Spleen (tissue), 11 donors: ENCODE data around the gene PCDHGA8. TPM values are rescaled to one million over a fixed set of nuclear protein-coding genes. Genes with fewer than 3 reads are reported as not detected.
"Not testable (repeated sequence)": the region's sequence is repeated elsewhere in the genome, so short reads cannot be mapped to it uniquely, and the experiment has no call there.

Source experiments
- DNase-seq: peaks from one replicate; pipeline ENCODE4 v3.0.0-alpha.2; 2020
- H3K27ac ChIP-seq, 8 donors: fragments of 200-600 bp; sonication (generic) in 7 of 8; 1 replicate in 4 of 8; 2 replicates in 4 of 8; pipeline versions ENCODE4 v1.5.0 to v1.8.0; 2016 to 2021; ENCODE audit warnings: inconsistent platforms in 4 of 8, mild to moderate bottlenecking in 4 of 8, moderate library complexity in 1 of 8
- H3K27me3 ChIP-seq, 7 donors: fragments of 200-600 bp; sonication (generic) in 6 of 7; replicated peaks in 1 of 7; 1 replicate in 4 of 7; 2 replicates in 3 of 7; pipeline versions ENCODE4 v1.5.0 to v1.8.0; 2016 to 2021; ENCODE audit warnings: inconsistent platforms in 3 of 7, mild to moderate bottlenecking in 1 of 7
- H3K36me3 ChIP-seq, 6 donors: fragments of 200-600 bp; sonication (generic) in 5 of 6; 1 replicate in 4 of 6; 2 replicates in 2 of 6; pipeline versions ENCODE4 v1.5.0 to v1.8.0; 2016 to 2021; ENCODE audit warnings: inconsistent platforms in 2 of 6
- H3K4me1 ChIP-seq, 6 donors: fragments of 200-600 bp; sonication (generic) in 5 of 6; 1 replicate in 3 of 6; 2 replicates in 3 of 6; pipeline versions ENCODE4 v1.5.0 to v1.8.0; 2016 to 2021; ENCODE audit warnings: inconsistent platforms in 3 of 6
- H3K4me3 ChIP-seq, 8 donors: fragments of 200-600 bp; sonication (generic) in 7 of 8; 1 replicate in 4 of 8; 2 replicates in 4 of 8; pipeline versions ENCODE4 v1.5.0 to v1.8.0; 2016 to 2021; ENCODE audit warnings: inconsistent platforms in 4 of 8, mild to moderate bottlenecking in 4 of 8, moderate library complexity in 2 of 8
- H3K9me3 ChIP-seq, 8 donors: fragments of 200-600 bp; sonication (generic) in 7 of 8; 1 replicate in 4 of 8; 2 replicates in 4 of 8; pipeline versions ENCODE4 v1.5.0 to v1.8.0; 2016 to 2021; ENCODE audit warnings: inconsistent platforms in 4 of 8
- CTCF ChIP-seq, 11 experiments: fragments of 200-600 bp in 7 of 11; fragments of 450-650 bp in 4 of 11; sonication (generic) in 4 of 11; IDR thresholded peaks in 8 of 11; conservative IDR thresholded peaks in 3 of 11; 1 replicate in 7 of 11; 2 replicates in 4 of 11; pipeline versions ENCODE4 v1.4.0 to v1.8.0; 2016 to 2021; ENCODE audit warnings: antibody characterized with exemption in 11 of 11, inconsistent platforms in 4 of 11, mild to moderate bottlenecking in 1 of 11
- POLR2A ChIP-seq, 3 donors: fragments of 450-650 bp; IDR thresholded peaks; one replicate each; pipeline ENCODE4 v1.5.1; 2017; ENCODE audit warnings: antibody characterized with exemption in 3 of 3, mild to moderate bottlenecking in 1 of 3
- POLR2AphosphoS5 ChIP-seq, 3 donors: sonication (generic); formaldehyde crosslinking; IDR thresholded peaks; one replicate each; pipeline ENCODE4 v1.5.1; 2017; ENCODE audit warnings: antibody characterized with exemption in 3 of 3
- WGBS, 5 donors: extraction: QIAGEN DNeasy Blood & Tissue Kit in 3 of 5; methylation state at CpG; one replicate each; pipeline versions ENCODE4 v1.1.5 to v1.1.7; 2013 to 2018; 5-methylcytosine and 5-hydroxymethylcytosine counted together
- intact Hi-C: fragments of 100-400 bp; cut with DNase I; formaldehyde crosslinking; loops from one replicate; pipeline ENCODE4 v1.15.0; 2023; ENCODE audit warnings: low total_unique reads
- polyA plus RNA-seq, 3 donors: library from polyadenylated mRNA; stranded (reverse); fragments of 200-250 nt; gene quantifications; one replicate each; pipeline ENCODE4 v1.2.1, GENCODE V29; 2013
- total RNA-seq, 7 donors: library from RNA; depleted of rRNA in 3 of 7; stranded (reverse); fragments of >200 nt in 3 of 7; fragmentation: NEBNext Ultra II Directional in 4 of 7; extraction: Animal tissue kit (Norgen Biotek cat#: 25700) in 4 of 7; gene quantifications; one replicate each; pipeline versions ENCODE4 v1.1.0 to v1.2.1, GENCODE V29; 2016 to 2021
- donor health status: healthy with polysubstance abuse.
- donor health status: DM: no; HTN: no; CAD: no; lungs with moderate emphysema.
- donor health status: DM: no; HTN: no; CAD: no.
- donor health status: Bipolar disorder and iron deficiency.
- donor health status: healthy.
- donor health status: DM: no; HTN: no; CAD: no.
- donor health status: DM: yes; HTN: yes; CAD: no.

PCDHGA8 gene
- total and polyA plus RNA-seq, 10 donors, result 0.04 to 3.9 (median 1.7) TPM; not detected in 1

DNA sequence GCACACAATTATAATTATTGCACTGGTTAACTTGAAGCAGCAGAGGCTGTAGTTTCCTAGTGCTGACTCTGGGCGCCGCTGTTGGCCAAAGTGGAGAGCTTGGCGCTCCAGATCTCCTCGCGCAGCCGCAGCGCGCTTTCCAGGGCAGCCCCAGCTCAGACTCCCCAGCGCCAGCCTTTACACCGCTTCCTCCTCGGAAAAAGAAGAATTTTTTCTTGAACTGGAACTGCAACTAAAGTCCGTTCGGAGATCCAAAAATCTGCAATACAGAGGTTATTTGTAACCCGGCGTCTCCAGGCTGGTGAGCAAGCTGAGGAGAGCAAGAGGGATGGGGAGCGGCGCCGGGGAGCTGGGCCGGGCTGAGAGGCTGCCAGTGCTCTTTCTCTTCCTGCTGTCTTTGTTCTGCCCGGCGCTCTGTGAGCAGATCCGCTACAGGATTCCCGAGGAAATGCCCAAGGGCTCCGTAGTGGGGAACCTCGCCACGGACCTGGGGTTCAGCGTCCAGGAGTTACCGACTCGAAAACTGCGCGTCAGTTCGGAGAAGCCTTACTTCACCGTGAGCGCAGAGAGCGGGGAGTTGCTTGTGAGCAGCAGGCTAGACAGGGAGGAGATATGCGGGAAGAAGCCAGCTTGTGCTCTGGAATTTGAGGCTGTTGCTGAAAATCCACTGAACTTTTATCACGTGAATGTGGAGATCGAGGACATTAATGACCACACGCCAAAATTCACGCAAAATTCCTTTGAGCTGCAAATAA is 4.7 kb upstream of the PCDHGA8 start, which contains the start of gene PCDHGB4:
Gene PCDHGB4 (plus strand): TSS at position 142 of the 755 bp plus-strand sequence. CDS start 187 bp downstream, at position 329.
- H3K27ac ChIP-seq, H3K36me3 ChIP-seq, intact Hi-C loops, DNase-seq, H3K4me1 ChIP-seq: not testable (repeated sequence)
- TF ChIP-seq CTCF (IDR thresholded peaks at IDR 0.05 in 8 of 11, conservative IDR thresholded peaks at IDR 0.05 in 3 of 11), result peak in 4 of 11 experiments; percentile 19 to 33 (median 26)
- H3K4me3 ChIP-seq, result peak within 1 kb of the TSS in 2 of 8 donors; percentile 2 to 50
- WGBS, 5 donors, result 12 to 20% (median 16%) methylated on average over 19 to 21 of the region's 40 CpGs
- H3K27me3 ChIP-seq, result peaks cover 0 to 96% (median 16%) of the 10 kb centered on the region in 7 donors
- peaks cover 0 to 97% (median 96%) of the 10 kb centered on the region in 8 donors for H3K9me3 ChIP-seq

GRCh38 chr5:141388661-141389060 is 3.8 kb upstream of the PCDHGA8 start:
- no peak overlapping the region for H3K27ac ChIP-seq
- H3K4me1 ChIP-seq, result no peaks in the 10 kb centered on the region
- peaks cover 0 to 10% (median 0%) of the 10 kb centered on the region in 6 donors for H3K36me3 ChIP-seq
- peaks cover 0 to 97% (median 96%) of the 10 kb centered on the region in 8 donors for H3K9me3 ChIP-seq
- no peak overlapping the region for H3K4me3 ChIP-seq
- DNase-seq, result no peak
- intact Hi-C loops, result no loop called here
- WGBS, 5 donors, result 44 to 54% (median 48%) methylated on average over 10 of the region's 10 CpGs
- peaks cover 0 to 96% (median 8%) of the 10 kb centered on the region in 7 donors for H3K27me3 ChIP-seq
- TF ChIP-seq CTCF (IDR thresholded peaks at IDR 0.05 in 8 of 11, conservative IDR thresholded peaks at IDR 0.05 in 3 of 11) (no peak), POLR2A (IDR thresholded peaks at IDR 0.05) (no peak), POLR2AphosphoS5 (IDR thresholded peaks at IDR 0.05) (no peak)

GRCh38 chr5:141389153-141390042 is 3.0 kb upstream of the PCDHGA8 start:
- Histone ChIP-seq H3K4me3 (peak overlapping the region in 1 of 8 donors; percentile 9), H3K4me1 (no peaks in the 10 kb centered on the region), H3K27me3 (peaks cover 0 to 96% (median 7%) of the 10 kb centered on the region in 7 donors), H3K27ac (no peak overlapping the region), H3K9me3 (peaks cover 0 to 97% (median 96%) of the 10 kb centered on the region in 8 donors), H3K36me3 (peaks cover 0 to 10% (median 0%) of the 10 kb centered on the region in 6 donors)
- intact Hi-C loops, result no loop called here
- DNase-seq, result no peak
- no peak for TF ChIP-seq POLR2AphosphoS5 (IDR thresholded peaks at IDR 0.05)
- TF ChIP-seq POLR2A (IDR thresholded peaks at IDR 0.05), result no peak
- TF ChIP-seq CTCF (IDR thresholded peaks at IDR 0.05 in 8 of 11, conservative IDR thresholded peaks at IDR 0.05 in 3 of 11), result no peak
- 41 to 53% (median 47%) methylated on average over 51 to 77 of the region's 77 CpGs for WGBS, 5 donors
